ENCODE data around the gene PCNX3. TPM values are rescaled to one million over a fixed set of nuclear protein-coding genes. Genes with fewer than 3 reads are reported as not detected.

Gene PCNX3
- total and polyA plus RNA-seq, 12 donors, result 9.0 to 45.0 (median 33.4) TPM

GRCh38 chr11:65592858-65593517 lies 22.6 kb upstream of the PCNX3 start:
- peaks cover 0 to 7% of the 10 kb centered on the region in 2 donors for H3K4me1 ChIP-seq (replicated peaks in 1 of 2)
- peaks cover 0 to 17% of the 10 kb centered on the region in 2 donors for H3K36me3 ChIP-seq (replicated peaks in 1 of 2)
- intact Hi-C loops (cut with DNase I), result no loop called here

DNA sequence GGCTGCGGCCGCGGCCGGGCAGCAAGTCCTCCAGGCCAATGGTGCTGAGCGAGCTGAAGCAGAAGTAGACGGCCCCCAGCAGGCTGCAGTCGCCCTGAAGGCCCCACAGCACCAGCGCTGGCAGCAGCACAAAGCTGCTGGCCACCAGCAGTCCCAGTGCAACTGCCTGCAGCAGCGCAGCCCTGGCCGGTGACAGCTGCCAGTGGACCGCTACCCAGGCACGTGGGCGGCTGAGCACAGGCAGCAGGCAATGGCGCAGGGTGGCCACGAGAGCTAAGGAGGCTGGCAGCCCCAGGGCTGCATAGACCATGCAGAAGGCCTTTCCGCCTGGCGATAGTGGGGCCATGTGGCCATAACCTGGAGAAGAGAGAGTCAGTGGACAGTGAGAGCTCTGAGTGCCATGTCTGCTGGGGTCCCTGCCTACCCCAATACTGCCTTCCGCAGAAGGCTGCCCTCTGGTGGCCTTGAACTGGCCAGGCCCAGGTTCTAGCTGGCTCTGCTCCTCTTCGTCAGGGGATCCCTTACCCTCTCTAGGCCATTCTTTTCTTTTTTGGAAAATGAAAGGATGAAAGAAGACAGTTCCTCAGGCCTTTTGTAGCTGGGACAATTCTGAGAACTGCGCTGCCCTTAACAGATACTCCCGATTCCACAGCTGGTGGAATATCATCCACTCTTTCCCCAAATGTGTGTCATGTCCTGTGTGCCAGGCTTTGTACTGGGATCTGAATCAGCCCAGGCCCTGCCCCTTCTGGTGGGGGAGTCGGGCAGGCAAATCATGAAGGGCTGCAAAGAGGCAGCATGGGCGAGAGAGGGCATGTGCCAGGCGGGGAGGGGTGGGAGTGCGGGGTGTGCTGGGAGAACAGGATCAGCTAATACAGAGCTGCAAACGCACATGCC lies 21.8 kb upstream of the PCNX3 start:
- no peaks in the 10 kb centered on the region for H3K4me1 ChIP-seq (replicated peaks in 1 of 2)
- intact Hi-C loops (cut with DNase I), result no loop called here

More at GRCh38 chr11:65592858-65593517, 22.6 kb upstream of the PCNX3 start:
- Histone ChIP-seq H3K27me3 (no peaks in the 10 kb centered on the region), H3K27ac (peak overlapping the region in 1 of 5 donors; percentile 58), H3K4me3 (no peak overlapping the region), H3K9me3 (replicated peaks in 1 of 3) (no peaks in the 10 kb centered on the region)
- 85 to 88% (median 86%) methylated on average over 9 to 22 of the region's 22 CpGs for whole genome bisulfite sequencing, 4 donors
- DNase-seq, result peak in 1 of 7 donors; percentile 28
- TF ChIP-seq POLR2A (IDR thresholded peaks at IDR 0.05) (no peak), CTCF (IDR thresholded peaks at IDR 0.05) (no peak)

DNA sequence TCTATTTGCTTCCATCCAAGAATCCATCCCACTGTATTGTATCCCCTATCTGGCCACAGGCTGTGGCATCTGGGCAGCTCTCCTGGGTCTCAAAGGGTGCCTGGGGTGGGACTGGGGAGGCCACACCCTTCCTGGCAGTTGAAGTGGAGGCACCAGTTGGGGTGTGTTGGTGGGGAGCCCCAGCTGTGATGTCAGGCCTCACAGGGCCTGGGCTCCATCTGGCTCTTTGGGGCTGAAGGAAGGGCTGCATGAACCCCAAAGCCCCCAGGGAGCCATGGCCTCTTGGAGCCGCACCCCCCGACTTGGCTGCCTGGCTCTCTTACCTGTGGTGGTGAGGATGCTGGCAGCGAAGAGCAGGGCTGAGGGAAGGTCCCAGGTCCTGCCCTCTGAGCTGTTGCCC lies 20.4 kb upstream of the PCNX3 start:
- intact Hi-C loops (cut with DNase I), result no loop called here
- TF ChIP-seq POLR2A (IDR thresholded peaks at IDR 0.05) (no peak), CTCF (IDR thresholded peaks at IDR 0.05) (no peak)
- no peaks in the 10 kb centered on the region for H3K27me3 ChIP-seq
- H3K4me3 ChIP-seq, result no peak overlapping the region
- peak in 1 of 7 donors; percentile 19 for DNase-seq
- H3K36me3 ChIP-seq (replicated peaks in 1 of 2), result peaks cover 0 to 27% of the 10 kb centered on the region in 2 donors
- no peaks in the 10 kb centered on the region for H3K4me1 ChIP-seq (replicated peaks in 1 of 2)
- H3K27ac ChIP-seq, result no peak overlapping the region
- WGBS, 4 donors, result 77 to 82% methylated on average over 3 of the region's 3 CpGs; no CpG with 5 or more reads in 2 of the 4 donors
- H3K9me3 ChIP-seq (replicated peaks in 1 of 3), result no peaks in the 10 kb centered on the region

More for the DNA sequence above, 21.8 kb upstream of the PCNX3 start:
- 75 to 87% (median 82%) methylated on average over 10 to 26 of the region's 26 CpGs for WGBS, 4 donors
- Histone ChIP-seq H3K4me3 (no peak overlapping the region), H3K27me3 (no peaks in the 10 kb centered on the region), H3K36me3 (replicated peaks in 1 of 2) (peaks cover 0 to 25% of the 10 kb centered on the region in 2 donors), H3K9me3 (replicated peaks in 1 of 3) (no peaks in the 10 kb centered on the region), H3K27ac (peak overlapping the region in 1 of 5 donors; percentile 8)
- peak in 3 of 7 donors; percentile 41 to 77 (median 44) for DNase-seq
- TF ChIP-seq CTCF (IDR thresholded peaks at IDR 0.05) (peak; percentile 15 to 65 (median 50)), POLR2A (IDR thresholded peaks at IDR 0.05) (no peak)
